22Rv1 (cell line): Measurements from ENCODE around the gene EAPP.
"Not testable (repeated sequence)": the region's sequence is repeated elsewhere in the genome, so short reads cannot be mapped to it uniquely, and the experiment has no call there.

Source experiments
- H3K27ac ChIP-seq: fragments of 450-650 bp; 2 replicates; pipeline ENCODE4 v1.5.1; 2017
- ZFX ChIP-seq: fragments of 450-650 bp; IDR thresholded peaks from 2 replicates; pipeline ENCODE4 v1.6.1; 2017; ENCODE audit warnings: antibody characterized with exemption, borderline replicate concordance
- TF ChIP-seq, protein P1 (sequence below): fragments of 450-650 bp; IDR thresholded peaks from 2 replicates; pipeline ENCODE4 v1.5.1; 2017; ENCODE audit warnings: mild to moderate bottlenecking

EAPP gene

DNA sequence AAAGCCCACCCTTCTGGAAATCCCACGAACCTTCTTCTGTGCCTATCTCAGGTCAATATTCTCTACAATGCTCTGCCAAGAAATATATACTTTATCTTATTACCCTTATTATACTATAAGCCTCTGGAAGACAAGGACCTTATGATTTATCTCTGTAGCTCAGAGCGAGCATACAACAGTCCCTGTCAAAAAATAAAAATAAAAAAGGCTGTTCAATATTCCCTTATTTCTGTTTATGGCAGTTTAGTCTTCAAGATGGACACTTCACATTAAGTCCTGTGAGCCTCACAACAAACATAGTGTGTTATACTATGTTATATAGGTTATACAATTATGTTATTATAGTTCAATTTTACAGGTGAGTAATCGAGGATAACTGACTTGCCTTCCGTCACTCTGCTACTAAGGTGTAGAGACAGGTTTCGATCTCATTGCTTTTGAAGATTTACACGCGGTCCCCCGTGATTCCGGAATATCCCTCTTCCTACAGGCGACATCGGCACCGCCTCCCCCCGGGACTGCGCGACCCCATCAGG lies 562 bp downstream of the EAPP start:
- TF ChIP-seq, protein P1, sequence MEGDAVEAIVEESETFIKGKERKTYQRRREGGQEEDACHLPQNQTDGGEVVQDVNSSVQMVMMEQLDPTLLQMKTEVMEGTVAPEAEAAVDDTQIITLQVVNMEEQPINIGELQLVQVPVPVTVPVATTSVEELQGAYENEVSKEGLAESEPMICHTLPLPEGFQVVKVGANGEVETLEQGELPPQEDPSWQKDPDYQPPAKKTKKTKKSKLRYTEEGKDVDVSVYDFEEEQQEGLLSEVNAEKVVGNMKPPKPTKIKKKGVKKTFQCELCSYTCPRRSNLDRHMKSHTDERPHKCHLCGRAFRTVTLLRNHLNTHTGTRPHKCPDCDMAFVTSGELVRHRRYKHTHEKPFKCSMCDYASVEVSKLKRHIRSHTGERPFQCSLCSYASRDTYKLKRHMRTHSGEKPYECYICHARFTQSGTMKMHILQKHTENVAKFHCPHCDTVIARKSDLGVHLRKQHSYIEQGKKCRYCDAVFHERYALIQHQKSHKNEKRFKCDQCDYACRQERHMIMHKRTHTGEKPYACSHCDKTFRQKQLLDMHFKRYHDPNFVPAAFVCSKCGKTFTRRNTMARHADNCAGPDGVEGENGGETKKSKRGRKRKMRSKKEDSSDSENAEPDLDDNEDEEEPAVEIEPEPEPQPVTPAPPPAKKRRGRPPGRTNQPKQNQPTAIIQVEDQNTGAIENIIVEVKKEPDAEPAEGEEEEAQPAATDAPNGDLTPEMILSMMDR = no peak
- TF ChIP-seq ZFX = no peak
- H3K27ac ChIP-seq = peak overlapping the region; percentile 73

DNA sequence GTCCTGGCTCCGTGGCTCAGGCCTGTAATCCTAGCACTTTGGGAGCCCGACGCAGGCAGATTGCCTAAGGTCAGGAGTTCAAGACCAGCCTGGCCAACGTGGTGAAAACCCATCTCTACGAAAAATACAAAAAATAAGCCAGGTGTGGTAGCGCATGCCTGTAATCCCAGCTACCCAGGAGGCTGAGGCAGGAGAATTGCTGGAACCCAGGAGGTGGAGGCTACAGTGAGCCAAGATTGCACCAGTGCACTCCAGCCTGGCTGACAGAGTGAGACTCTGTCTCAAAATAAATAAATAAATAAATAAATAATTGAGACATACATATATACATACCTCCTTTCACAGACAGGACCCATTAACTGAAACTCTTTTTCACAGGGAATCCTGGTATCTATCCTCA lies 1.4 kb downstream of the EAPP start:
- peak overlapping the region; percentile 73 for H3K27ac ChIP-seq

DNA sequence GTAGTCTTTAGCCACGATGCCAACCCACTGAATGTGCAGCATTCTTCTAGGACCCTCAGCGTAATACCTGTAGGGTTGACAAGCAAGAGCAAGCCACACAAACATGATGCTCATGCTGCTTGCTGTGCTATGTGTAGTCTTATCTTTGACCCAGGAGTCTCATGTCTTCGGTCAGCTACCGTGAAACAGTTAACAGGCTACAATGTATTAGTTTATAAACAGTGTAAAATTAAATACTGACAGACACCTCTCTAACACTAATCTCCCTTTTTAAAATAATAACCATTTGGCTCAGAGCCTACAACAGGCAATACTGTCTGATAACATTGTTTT lies 1.9 kb downstream of the EAPP start:
- no peak overlapping the region for H3K27ac ChIP-seq
- no peak for TF ChIP-seq ZFX
- TF ChIP-seq, protein P1 = no peak

DNA sequence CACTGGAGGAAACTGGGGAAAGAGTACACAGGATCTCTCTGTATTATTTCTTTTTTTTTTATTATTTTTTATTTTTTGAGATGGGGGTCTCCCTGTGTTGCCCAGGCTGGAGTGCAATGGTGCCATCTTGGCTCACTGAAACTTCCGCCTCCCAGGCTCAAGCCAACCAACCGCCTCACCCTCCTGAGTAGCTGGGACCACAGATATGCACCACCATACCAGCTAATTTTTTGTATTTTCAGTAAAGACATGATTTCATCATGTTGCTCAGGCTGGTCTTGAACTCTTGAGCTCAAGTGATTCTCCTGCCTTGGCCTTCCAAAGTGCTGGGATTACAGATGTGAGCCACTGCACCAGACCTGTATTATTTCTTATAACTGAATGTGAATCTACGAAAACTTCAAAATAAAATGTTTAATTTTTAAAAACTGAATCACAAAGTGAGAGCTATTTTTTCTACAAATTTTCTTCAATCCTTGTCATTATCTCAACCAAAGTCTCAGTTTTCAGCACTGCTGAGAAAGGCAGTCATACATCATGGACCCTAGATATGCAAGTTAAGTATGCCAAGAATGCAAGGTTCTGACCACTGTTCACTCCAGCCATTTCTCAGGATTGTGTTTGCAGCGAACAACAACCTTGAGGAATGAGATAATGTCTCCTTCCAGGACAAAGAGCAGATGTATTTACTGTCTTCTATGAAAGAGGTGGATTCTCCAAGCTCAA lies 2.4 kb downstream of the EAPP start:
- TF ChIP-seq ZFX = no peak
- TF ChIP-seq, protein P1 = no peak
- H3K27ac ChIP-seq = no peak overlapping the region

DNA sequence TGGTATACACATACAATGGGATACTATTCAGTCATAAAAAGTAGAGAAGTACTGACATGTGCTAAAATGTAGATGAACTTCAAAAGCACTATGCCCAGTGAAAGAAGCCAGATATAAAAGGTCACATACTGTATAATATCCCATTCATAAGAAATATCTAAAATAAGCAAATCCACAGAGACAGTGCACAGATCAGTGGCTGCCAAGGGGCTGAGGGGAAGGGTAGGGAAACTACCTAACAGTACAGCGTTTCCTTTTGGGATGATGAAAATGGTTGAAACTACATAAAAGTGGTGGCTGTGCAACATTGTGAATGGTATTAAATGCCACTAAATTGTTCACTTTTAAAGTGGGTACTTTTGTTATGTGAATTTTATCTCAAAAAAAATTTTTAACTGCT lies 11.9 kb downstream of the EAPP start:
- no peak overlapping the region for H3K27ac ChIP-seq
- TF ChIP-seq, protein P1 = no peak
- no peak for TF ChIP-seq ZFX

DNA sequence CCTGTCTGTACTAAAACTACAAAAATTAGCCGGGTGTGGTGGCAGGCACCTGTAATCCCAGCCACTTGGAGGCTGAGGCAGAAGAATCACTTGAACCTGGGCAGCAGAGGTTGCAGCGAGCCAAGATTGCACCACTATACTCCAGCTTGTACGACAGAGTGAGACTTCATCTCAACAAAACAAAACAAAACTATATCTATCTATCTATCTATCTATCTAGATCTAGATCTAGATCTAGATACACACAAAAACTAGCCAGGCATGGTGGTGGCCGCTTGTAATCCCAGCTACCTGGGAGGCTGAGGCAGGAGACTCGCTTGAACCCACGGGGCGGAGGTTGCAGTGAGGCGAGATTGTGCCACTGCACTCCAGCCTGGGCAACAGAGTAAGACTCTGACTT lies 15.3 kb downstream of the EAPP start:
- H3K27ac ChIP-seq = not testable (repeated sequence)

DNA sequence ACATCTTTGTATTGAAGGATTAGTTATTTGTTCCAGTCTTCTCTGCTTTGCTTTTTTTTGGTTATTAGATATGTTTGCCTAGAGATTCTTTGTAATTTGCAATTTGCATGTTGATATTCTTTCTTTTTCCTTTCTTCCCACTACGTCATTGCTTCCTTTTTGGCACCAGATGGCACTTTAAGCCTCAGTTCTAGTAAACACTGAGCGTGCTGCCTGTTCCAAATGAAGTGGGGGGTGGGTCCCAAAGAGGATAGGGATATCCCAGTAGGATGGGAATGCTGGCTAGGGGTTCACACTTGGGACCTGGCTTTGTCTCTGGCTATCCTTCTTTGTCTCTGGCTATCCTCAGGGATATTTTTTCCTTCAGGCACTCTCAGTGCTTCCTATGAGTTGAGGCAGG lies 17.0 kb downstream of the EAPP start:
- no peak for TF ChIP-seq ZFX
- TF ChIP-seq, protein P1 = no peak
- H3K27ac ChIP-seq = no peak overlapping the region

DNA sequence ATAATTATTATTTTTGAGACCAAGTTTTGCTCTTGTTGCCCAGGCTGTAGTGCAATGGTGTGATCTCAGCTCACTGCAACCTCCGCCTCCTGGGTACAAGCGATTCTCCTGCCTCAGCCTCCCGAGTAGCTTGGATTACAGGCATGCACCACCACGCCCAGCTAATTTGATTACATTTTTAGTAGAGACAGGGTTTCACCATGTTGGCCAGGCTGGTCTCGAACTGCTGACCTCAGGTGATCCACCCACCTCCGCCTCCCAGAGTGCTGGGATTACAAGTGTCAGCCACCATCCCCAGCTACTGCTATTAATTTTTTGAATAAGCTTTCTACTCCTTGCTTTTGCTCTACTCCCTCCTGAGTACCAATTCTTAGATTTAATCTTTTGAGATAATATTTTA lies 18.4 kb downstream of the EAPP start:
- not testable (repeated sequence) for H3K27ac ChIP-seq

DNA sequence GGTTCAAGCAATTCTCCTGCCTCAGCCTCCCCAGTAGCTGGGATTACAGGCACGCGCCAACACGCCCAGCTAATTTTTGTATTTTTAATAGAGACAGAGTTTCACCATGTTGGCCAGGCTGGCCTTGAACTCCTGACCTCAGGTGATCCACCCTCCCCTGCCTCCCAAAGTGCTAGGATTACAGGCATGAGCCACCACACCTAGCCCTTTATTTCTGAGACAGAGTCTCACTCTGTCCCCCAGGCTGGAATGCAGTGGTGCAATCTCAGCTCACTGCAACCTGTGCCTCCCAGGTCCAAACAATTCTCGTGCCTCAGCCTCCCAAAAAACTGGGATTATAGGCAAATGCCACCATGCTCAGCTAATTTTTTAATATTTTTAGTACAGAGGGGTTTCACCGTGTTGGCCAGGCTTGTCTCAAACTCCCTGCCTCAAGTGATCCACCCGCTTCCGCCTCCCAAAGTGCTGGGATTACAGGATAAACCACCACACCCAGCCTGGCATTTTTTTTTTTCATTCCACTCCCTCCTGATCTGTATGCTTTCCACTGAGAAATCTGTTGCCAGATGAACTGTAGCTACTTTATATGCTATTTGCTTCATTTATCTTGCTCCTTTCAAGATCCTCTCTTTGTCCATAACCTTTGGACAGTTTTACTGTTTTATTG lies 19.1 kb downstream of the EAPP start:
- not testable (repeated sequence) for H3K27ac ChIP-seq
